Mucosa of gallbladder (tissue), 1 donor: Measurements from ENCODE around the gene MRPL17. TPM values are rescaled to one million over a fixed set of nuclear protein-coding genes. Genes with fewer than 3 reads are reported as not detected.

Source experiments
- DNase-seq: peaks from one replicate; pipeline ENCODE4 v3.0.0-alpha.2; 2020; ENCODE audit warnings: low spot score
- total RNA-seq: library from RNA; stranded (reverse); gene quantifications from one replicate; pipeline ENCODE4 v1.2.1, GENCODE V29; 2021
- donor health status: DM: no; HTN: no; CAD: no.

The MRPL17 gene
- total RNA-seq, 1 donor from 2014 or later, result 38.5 TPM

- DNase-seq, result no peak
Measured at GRCh38 chr11:6654281-6655019, 28.7 kb downstream of the MRPL17 start.

- DNase-seq, result no peak
Measured at GRCh38 chr11:6653656-6654055, 29.5 kb downstream of the MRPL17 start.

- DNase-seq, result no peak
Measured at GRCh38 chr11:6653097-6653496, 30.0 kb downstream of the MRPL17 start.

GRCh38 chr11:6652182-6652581 is 31.0 kb downstream of the MRPL17 start:
- DNase-seq, result no peak

GRCh38 chr11:6650980-6651379 is 32.2 kb downstream of the MRPL17 start:
- no peak for DNase-seq

- DNase-seq, result no peak
Measured at GRCh38 chr11:6650104-6650503, 33.0 kb downstream of the MRPL17 start.

- DNase-seq, result no peak
Measured at GRCh38 chr11:6648501-6648900, 34.6 kb downstream of the MRPL17 start.

- no peak for DNase-seq
Measured at GRCh38 chr11:6647836-6648235, 35.3 kb downstream of the MRPL17 start.

GRCh38 chr11:6646918-6647679 is 36.0 kb downstream of the MRPL17 start:
- no peak for DNase-seq

- DNase-seq, result no peak
Measured at GRCh38 chr11:6646576-6646917, 36.6 kb downstream of the MRPL17 start.

GRCh38 chr11:6646071-6646470 is 37.1 kb downstream of the MRPL17 start:
- no peak for DNase-seq

GRCh38 chr11:6642957-6643356 is 40.2 kb downstream of the MRPL17 start:
- no peak for DNase-seq

- no peak for DNase-seq
Measured at GRCh38 chr11:6640985-6641701, 42.0 kb downstream of the MRPL17 start.

GRCh38 chr11:6640036-6640984 is 42.8 kb downstream of the MRPL17 start:
- DNase-seq, result no peak

GRCh38 chr11:6638429-6638828 is 44.7 kb downstream of the MRPL17 start:
- no peak for DNase-seq

- DNase-seq, result peak; percentile 63
Measured at GRCh38 chr11:6637871-6638270, 45.3 kb downstream of the MRPL17 start.

GRCh38 chr11:6636480-6636879 is 46.7 kb downstream of the MRPL17 start:
- DNase-seq, result no peak

GRCh38 chr11:6635082-6635932 is 47.8 kb downstream of the MRPL17 start:
- DNase-seq, result peak; percentile 32

GRCh38 chr11:6634534-6634933 is 48.6 kb downstream of the MRPL17 start:
- DNase-seq, result no peak
